GM12891 (cell line): ENCODE results near the gene PTGS1.

Experiments
- POLR2A ChIP-seq: IDR thresholded peaks from 2 replicates; pipeline ENCODE4 v1.6.1; 2011; ENCODE audit warnings: low read depth, low read length, control low read depth
- POLR2AphosphoS5 ChIP-seq: IDR thresholded peaks from 2 replicates; pipeline ENCODE4 v1.6.1; 2011; ENCODE audit warnings: low read depth, low read length, control low read depth
- TAF1 ChIP-seq: IDR thresholded peaks from 2 replicates; pipeline ENCODE4 v1.6.1; 2011; ENCODE audit warnings: low read depth, low read length, control low read depth

GRCh38 chr9:122381206-122381950, 10.6 kb downstream of the PTGS1 start:
- TF ChIP-seq POLR2AphosphoS5 = no peak
- TF ChIP-seq TAF1 = no peak
- no peak for TF ChIP-seq POLR2A
